NCI-H446 treated with DMSO at 0.1 percent for 48 hours (cell line): Measurements from ENCODE around the gene LZTS3.
"Not testable (repeated sequence)": the region's sequence is repeated elsewhere in the genome, so short reads cannot be mapped to it uniquely, and the experiment has no call there.

ENCODE experiments used
- DNase-seq: peaks from one replicate; lab custom pipeline; 2025; lab: John Stamatoyannopoulos, UW

The LZTS3 gene

DNA sequence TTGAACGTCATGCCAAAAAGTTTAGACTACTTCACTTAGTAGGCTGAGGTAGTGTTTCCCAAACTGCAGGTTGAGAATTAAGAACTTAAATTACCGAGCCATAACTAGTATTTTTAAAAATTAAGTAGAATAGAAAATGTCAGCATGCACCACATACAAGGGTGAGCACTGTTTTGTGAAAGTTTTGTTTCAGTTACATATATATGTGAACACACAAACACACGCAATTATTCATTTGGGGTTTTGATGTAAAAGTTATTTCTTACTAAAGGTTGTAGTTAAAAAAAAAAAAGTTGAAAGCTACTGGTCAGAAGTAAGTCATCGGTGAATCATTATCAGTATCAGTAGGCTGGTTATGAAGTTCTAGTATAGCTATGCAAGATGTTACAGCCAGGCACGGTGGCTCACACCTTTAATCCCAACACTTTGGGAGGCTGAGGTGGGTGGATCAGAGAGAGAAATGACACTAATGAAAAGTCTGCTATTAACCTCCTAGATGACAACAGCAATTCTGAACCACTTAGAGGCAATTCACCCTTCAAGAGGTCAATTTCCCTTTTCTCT lies 37.8 kb downstream of the LZTS3 start:
- DNase-seq, result no peak

DNA sequence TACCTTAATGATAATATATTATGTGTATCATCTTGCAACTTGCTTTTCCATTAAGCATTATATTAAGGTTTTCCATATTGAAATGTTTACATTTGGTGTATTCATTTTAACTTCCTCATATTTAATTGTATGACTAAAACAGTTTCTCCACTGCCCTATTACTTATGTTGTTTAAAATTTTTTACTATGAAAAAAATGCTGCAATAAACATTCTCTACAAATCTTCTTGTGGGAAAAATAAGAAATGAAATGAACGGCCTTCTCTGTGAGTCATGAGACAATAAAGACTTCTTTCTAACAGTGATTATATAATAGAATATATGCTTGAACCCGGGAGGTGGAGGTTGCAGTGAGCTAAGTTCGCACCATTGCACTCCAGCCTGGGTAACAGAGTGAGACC lies 39.2 kb downstream of the LZTS3 start:
- DNase-seq, result no peak

GRCh38 chr20:3133155-3133554 lies 40.2 kb downstream of the LZTS3 start:
- no peak for DNase-seq

DNA sequence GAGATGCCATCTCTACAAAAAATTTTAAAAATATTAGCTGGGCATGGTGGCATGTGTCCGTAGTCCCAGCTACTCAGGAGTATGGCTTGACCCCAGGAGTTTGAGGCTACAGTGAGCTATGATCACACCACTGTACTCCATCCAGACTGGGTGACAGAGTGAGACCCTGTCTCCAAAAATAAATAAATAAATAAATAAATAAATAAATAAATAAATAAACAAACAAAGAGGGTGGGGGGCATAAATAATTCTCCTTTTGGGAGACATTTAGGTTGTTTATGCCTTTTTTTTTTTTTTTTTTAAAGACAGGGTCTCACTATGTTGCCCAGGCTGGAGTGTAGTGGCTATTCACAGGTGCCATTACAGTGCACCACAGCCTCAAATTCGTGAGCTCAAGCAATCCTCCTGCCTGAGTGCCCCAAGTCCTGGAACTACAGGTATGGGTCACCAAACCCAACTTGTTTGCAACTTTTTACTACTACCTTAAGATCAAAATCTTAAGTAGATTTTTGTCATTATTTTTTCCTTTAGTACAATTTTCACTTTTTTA lies 43.2 kb downstream of the LZTS3 start:
- no peak for DNase-seq

- no peak for DNase-seq
These were observed 44.3 kb downstream of the LZTS3 start for GRCh38 chr20:3129094-3129493.

DNA sequence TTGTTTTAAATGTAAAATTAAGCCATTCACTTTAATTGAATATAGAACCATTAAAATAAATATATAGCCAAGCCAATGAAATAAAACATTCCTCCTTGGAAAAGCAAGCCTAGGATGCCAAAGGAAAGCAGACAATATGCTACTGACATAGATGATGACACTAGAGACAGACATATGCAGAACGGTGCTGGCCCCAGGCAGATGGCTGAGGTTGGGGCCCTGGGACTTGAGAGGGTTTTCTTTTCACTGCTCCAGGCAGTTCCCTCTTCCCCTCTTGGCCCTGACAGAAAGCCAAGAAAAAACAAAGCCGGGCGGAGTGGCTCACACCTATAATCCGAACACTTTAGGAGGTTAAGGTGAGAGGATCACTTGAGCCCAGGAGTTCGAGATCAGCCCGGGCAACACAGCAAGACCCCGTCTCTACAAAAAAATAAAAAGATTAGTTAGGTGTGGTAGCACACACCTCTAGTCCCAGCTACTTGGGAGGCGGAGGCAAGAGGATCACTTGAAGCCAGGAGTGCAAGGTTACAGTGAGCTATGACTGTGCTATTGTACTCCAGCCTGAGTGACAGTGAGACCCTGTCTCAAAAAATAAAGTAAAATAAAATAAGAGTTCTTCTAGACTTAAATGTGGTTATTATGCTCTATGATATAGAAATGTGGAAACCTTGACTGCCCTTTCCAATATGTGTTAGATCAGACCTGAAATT lies 44.9 kb downstream of the LZTS3 start:
- no peak for DNase-seq

DNA sequence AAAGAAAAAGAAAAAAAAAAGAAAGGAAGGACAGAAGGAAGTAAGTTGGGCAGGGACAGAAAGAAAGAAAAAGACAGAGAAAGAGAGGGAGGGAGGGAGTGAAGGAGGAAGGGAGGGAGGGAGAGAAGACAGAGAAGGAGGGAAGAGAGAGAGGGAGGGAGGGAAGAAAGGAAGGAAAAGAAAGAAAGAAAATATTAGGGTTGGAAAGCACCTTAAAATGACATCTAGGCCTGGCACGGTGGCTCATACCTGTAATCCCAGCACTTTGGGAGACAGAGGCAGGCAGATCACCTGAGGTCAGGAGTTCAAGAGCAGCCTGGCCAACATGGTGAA lies 46.9 kb downstream of the LZTS3 start:
- no peak for DNase-seq

GRCh38 chr20:3125776-3126526 lies 47.4 kb downstream of the LZTS3 start:
- DNase-seq, result not testable (repeated sequence)

DNA sequence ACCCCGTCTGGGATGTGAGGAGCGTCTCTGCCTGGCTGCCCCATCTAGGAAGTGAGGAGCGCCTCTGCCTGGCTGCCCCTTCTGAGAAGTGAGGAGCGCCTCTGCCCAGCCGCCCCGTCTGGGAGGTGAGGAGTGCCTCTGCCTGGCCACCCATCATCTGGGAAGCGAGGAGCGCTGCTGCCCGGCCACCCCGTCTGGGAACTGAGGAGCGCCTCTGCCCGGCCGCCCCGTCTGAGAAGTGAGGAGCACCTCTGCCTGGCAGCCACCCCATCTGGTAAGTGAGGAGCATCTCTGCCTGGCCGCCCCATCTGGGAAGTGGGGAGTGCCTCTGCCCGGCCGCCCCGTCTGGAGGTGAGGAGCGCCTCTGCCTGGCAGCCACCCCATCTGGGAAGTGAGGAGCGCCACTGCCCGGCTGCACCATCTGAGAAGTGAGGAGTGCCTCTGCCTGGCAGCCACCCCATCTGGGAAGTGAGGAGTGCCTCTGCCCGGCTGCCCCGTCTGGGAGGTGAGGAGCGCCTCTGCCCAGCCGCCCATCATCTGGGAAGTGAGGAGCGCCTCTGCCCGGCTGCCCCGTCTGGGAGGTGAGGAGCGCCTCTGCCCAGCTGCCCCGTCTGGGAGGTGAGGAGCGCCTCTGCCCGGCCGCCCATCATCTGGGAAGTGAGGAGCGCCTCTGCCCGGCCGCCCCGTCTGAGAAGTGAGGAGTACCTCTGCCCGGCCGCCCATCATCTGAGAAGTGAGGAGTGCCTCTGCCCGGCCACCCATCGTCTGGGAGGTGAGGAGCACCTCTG lies 48.4 kb downstream of the LZTS3 start:
- DNase-seq, result not testable (repeated sequence)

- not testable (repeated sequence) for DNase-seq
These were observed 49.2 kb downstream of the LZTS3 start for GRCh38 chr20:3124163-3124562.

DNA sequence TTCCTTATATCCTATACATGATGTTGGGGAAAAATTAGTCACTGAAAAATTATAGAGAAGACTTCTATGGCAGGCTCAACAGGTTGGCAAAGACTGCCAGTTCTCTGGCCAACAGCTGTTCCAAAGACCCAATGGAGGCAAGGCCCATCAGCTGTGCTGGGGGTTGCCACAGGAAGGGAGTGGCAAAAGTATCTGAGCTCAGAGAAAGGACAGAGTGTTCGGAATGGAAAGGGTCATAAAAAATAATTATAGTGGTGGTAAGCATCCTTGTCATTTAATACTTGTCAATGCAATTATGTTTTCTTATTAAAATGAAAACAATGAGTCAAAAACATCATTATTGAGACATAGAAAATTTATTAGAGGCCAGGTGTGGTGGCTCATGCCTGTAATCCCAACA lies 49.8 kb downstream of the LZTS3 start:
- DNase-seq, result no peak

DNA sequence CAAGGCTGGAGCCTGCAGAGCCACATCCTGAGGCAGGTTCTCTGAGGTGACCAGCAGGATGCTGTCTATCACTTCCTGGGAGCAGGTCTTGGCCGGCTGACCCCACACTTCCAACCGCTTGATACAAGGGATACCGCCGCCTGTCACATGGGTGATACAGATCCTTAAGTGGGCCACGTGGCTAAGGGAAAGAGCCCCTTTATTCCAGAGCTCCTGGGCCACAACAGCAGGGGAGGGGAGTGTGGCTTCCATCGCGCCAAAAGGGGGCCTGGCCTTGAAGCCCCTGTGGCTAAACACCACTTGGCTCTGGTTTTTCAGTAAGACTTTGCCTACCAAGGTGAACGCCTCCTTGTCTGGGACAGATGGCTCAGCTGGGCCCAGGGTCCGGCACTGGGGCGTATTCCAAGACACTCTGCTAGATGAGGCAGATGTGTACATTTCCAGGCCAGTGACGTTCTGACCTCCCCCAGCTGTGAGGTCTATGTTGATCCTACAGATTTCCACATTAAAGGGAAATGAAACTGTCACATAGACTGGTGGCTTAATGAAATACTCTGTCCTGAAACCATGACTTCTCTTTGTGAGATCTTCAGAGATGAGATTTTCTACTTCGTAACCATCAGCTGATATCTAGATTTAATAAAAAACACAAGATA lies 51.3 kb downstream of the LZTS3 start:
- DNase-seq, result no peak

GRCh38 chr20:3121271-3121911 lies 52.0 kb downstream of the LZTS3 start:
- no peak for DNase-seq

GRCh38 chr20:3119044-3119443 lies 54.3 kb downstream of the LZTS3 start:
- DNase-seq, result no peak

GRCh38 chr20:3117839-3118379 lies 55.4 kb downstream of the LZTS3 start:
- not testable (repeated sequence) for DNase-seq

DNA sequence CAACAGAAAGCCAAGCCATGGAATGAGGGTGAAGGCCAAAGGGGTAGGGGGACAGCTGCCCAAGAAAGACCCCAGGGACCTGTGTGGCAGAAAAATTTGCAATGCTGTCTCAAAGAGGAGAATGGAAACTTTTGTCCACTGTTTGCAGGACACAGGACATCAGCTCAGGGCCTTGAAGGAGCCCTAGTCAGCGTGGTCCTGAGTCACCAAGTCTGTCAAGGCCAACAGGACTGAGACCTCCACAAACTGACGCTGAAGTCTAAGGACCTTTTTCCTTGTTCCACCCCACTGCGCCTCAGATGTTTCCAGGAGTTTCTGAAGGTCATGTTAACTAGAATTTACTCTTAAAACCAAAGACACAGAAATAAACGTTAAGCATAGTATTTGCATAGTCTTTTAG lies 57.0 kb downstream of the LZTS3 start:
- no peak for DNase-seq

DNA sequence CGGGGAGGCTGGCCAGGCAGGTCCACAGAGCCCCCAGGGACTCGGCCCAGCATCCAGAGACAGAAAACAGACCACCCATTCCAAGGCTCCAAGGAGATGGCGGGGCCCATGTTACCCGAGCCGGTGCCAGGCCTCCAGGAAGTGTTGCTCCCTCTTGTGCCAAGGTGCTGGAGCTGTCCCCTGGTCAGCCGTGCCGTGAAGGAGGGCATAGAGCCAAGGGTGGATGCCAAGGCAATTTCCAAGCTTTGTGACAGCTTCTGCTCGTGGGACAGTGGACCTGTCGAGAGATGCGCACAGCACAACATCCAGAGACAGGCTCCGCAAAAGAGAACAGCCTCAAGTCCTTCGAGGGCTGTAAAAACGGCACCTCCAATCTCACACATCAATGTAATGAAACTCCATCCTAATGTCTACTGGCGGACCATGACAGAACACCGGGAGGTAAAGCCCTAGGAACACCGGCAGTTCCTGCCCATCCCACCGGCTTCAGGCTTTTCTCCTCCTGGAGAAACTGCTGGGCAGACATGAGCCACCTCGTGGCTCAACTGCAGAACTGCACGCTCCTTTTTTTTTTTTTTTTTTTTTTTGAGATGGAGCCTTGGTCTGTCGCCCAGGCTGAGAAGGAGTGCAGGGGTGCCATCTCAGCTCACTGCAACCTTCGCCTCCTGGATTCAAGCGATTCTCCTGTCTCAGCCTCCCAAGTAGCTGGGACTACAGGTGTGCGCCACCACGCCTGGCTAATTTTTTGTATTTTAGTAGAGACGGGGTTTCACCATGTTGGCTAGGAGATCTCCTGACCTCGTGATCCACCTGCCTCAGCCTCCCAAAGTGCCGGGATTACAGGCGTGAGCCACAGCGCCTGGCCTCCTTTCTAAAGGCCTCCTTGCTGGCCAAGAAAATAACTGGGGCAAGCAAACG lies 57.9 kb downstream of the LZTS3 start:
- DNase-seq, result peak; percentile 26
